Stimulated activated CD4-positive, alpha-beta T cell treated with anti-CD3 and anti-CD28 coated beads, Interleukin-4, amount 100 ng/mL, for 4 hours (primary cell): ENCODE data around the gene ZNF343.
"Not testable (repeated sequence)": the region's sequence is repeated elsewhere in the genome, so short reads cannot be mapped to it uniquely, and the experiment has no call there.

Experiments used
- DNase-seq, 2 experiments: peaks; one replicate each; pipeline ENCODE4 v3.0.0-alpha.2; 2020

Gene ZNF343

GRCh38 chr20:2521369-2522305 is 12.9 kb upstream of the ZNF343 start:
- DNase-seq = peak; percentile 30 to 45

GRCh38 chr20:2520617-2521016 is 11.9 kb upstream of the ZNF343 start:
- no peak for DNase-seq

GRCh38 chr20:2519115-2519809 is 10.5 kb upstream of the ZNF343 start:
- no peak for DNase-seq

- DNase-seq = no peak
Measured at GRCh38 chr20:2518558-2518957, 9.8 kb upstream of the ZNF343 start.

- no peak for DNase-seq
Measured at GRCh38 chr20:2518096-2518495, 9.4 kb upstream of the ZNF343 start.

GRCh38 chr20:2516399-2516798 is 7.7 kb upstream of the ZNF343 start:
- no peak for DNase-seq

GRCh38 chr20:2515203-2515602 is 6.5 kb upstream of the ZNF343 start:
- no peak for DNase-seq

GRCh38 chr20:2509794-2510193 is 1.1 kb upstream of the ZNF343 start:
- no peak for DNase-seq

GRCh38 chr20:2509468-2509781 is 710 bp upstream of the ZNF343 start:
- no peak for DNase-seq

- DNase-seq = no peak
Measured at GRCh38 chr20:2507875-2508630, 662 bp downstream of the ZNF343 start.

- DNase-seq = no peak
Measured at GRCh38 chr20:2507464-2507863, 1.3 kb downstream of the ZNF343 start.

GRCh38 chr20:2506426-2506825 is 2.3 kb downstream of the ZNF343 start:
- DNase-seq = not testable (repeated sequence)

GRCh38 chr20:2504803-2505202 is 3.9 kb downstream of the ZNF343 start:
- not testable (repeated sequence) for DNase-seq

- not testable (repeated sequence) for DNase-seq
Measured at GRCh38 chr20:2502808-2503384, 5.8 kb downstream of the ZNF343 start.

- DNase-seq = no peak
Measured at GRCh38 chr20:2485661-2486060, 23.1 kb downstream of the ZNF343 start.

- no peak for DNase-seq
Measured at GRCh38 chr20:2485080-2485479, 23.6 kb downstream of the ZNF343 start.

GRCh38 chr20:2483504-2483903 is 25.2 kb downstream of the ZNF343 start:
- no peak for DNase-seq

GRCh38 chr20:2480381-2480780 is 28.3 kb downstream of the ZNF343 start:
- DNase-seq = no peak

- DNase-seq = no peak
Measured at GRCh38 chr20:2476742-2477615, 31.7 kb downstream of the ZNF343 start.

- no peak for DNase-seq
Measured at GRCh38 chr20:2475850-2476741, 32.6 kb downstream of the ZNF343 start.

- DNase-seq = no peak
Measured at GRCh38 chr20:2473516-2473915, 35.2 kb downstream of the ZNF343 start.
